Heart left ventricle (tissue), 13 donors: Measurements from ENCODE around the gene N4BP2.

Source experiments
- POLR2A ChIP-seq, 2 donors: fragments of 450-650 bp; IDR thresholded peaks; one replicate each; pipeline ENCODE4 v1.6.1; 2017; ENCODE audit warnings: antibody characterized with exemption in 2 of 2, mild to moderate bottlenecking in 2 of 2, moderate library complexity in 2 of 2
- TF ChIP-seq, protein P1 (sequence below), 12 donors: fragments of 200-600 bp; sonication (generic) in 4 of 12; IDR thresholded peaks; one replicate each; pipeline versions ENCODE4 v1.5.0 to v1.8.0; 2018 to 2022; ENCODE audit warnings: antibody characterized with exemption in 12 of 12, mild to moderate bottlenecking in 5 of 12
- donor health status: ischemic (EF 13 %, LVEDD 7.1; RV severe dilation, severe dysfunction).
- donor health status: DM: no; HTN: yes; CAD: no.
- donor health status: DM: no; HTN: no; CAD: no.
- donor health status: ischemic (EF 25% LVEDD 6.9; RV normal size, moderate dysfunction).
- donor health status: ischemic (EF 25% LVEDD 5.7; RV mildly dilated, moderate dysfunction).
- donor health status: ischemic (EF 35%, LVEDD 5.7; RV mildly dilated, moderate dysfunction).
- donor health status: nonischemic (EF 11% LVEDD 7.7; RV severe dilation, severe dysfunction).
- donor health status: DM: yes; HTN: yes; CAD: no.
- donor health status: PGD.
- donor health status: ischemic (EF 29% LVEDD 5.4; RV normal size, mild dysfunction).
- donor health status: nonischemic (EF 23%, LVEDD 6.1; RV moderate dilation, normal function).

GRCh38 chr4:40182001-40182400 is 125.4 kb downstream of the N4BP2 start:
- TF ChIP-seq POLR2A (IDR thresholded peaks at IDR 0.05), result no peak
- TF ChIP-seq, protein P1, sequence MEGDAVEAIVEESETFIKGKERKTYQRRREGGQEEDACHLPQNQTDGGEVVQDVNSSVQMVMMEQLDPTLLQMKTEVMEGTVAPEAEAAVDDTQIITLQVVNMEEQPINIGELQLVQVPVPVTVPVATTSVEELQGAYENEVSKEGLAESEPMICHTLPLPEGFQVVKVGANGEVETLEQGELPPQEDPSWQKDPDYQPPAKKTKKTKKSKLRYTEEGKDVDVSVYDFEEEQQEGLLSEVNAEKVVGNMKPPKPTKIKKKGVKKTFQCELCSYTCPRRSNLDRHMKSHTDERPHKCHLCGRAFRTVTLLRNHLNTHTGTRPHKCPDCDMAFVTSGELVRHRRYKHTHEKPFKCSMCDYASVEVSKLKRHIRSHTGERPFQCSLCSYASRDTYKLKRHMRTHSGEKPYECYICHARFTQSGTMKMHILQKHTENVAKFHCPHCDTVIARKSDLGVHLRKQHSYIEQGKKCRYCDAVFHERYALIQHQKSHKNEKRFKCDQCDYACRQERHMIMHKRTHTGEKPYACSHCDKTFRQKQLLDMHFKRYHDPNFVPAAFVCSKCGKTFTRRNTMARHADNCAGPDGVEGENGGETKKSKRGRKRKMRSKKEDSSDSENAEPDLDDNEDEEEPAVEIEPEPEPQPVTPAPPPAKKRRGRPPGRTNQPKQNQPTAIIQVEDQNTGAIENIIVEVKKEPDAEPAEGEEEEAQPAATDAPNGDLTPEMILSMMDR (IDR thresholded peaks at IDR 0.05), result no peak
